ENCODE results near the gene PDGFB.

PDGFB gene

GRCh38 chr22:39244496-39245129 lies at the start of gene PDGFB:
TSS of gene PDGFB (minus strand) at chr22:39244982. CDS start at chr22:39243963, 1,019 bp downstream.
- FAIRE-seq: no peak

GRCh38 chr22:39293766-39294368 lies 49.1 kb upstream of the PDGFB start:
- no peak for FAIRE-seq

- no peak for FAIRE-seq
Measured at GRCh38 chr22:39292561-39293074, 47.8 kb upstream of the PDGFB start.

- no peak for FAIRE-seq
Measured at GRCh38 chr22:39292031-39292462, 47.3 kb upstream of the PDGFB start.

- FAIRE-seq: no peak
Measured at GRCh38 chr22:39291523-39291922, 46.7 kb upstream of the PDGFB start.

- FAIRE-seq: no peak
Measured at GRCh38 chr22:39290724-39291161, 46.0 kb upstream of the PDGFB start.

GRCh38 chr22:39289975-39290720 lies 45.4 kb upstream of the PDGFB start:
- FAIRE-seq: no peak

- FAIRE-seq: no peak
Measured at GRCh38 chr22:39289533-39289932, 44.8 kb upstream of the PDGFB start.

- FAIRE-seq: no peak
Measured at GRCh38 chr22:39288135-39288898, 43.5 kb upstream of the PDGFB start.

- no peak for FAIRE-seq
Measured at GRCh38 chr22:39287076-39287725, 42.4 kb upstream of the PDGFB start.

GRCh38 chr22:39284983-39285382 lies 40.2 kb upstream of the PDGFB start:
- FAIRE-seq: no peak

- FAIRE-seq: no peak
Measured at GRCh38 chr22:39284142-39284980, 39.6 kb upstream of the PDGFB start.

- FAIRE-seq: no peak
Measured at GRCh38 chr22:39283322-39284141, 38.8 kb upstream of the PDGFB start.

- no peak for FAIRE-seq
Measured at GRCh38 chr22:39282645-39283321, 38.0 kb upstream of the PDGFB start.

- FAIRE-seq: no peak
Measured at GRCh38 chr22:39281126-39281525, 36.3 kb upstream of the PDGFB start.

- no peak for FAIRE-seq
Measured at GRCh38 chr22:39280250-39280649, 35.5 kb upstream of the PDGFB start.

- no peak for FAIRE-seq
Measured at GRCh38 chr22:39279170-39279850, 34.5 kb upstream of the PDGFB start.

GRCh38 chr22:39278040-39278439 lies 33.3 kb upstream of the PDGFB start:
- no peak for FAIRE-seq

GRCh38 chr22:39277142-39277607 lies 32.4 kb upstream of the PDGFB start:
- no peak for FAIRE-seq
